WTC11 (cell line): ENCODE measurements around the gene ABHD12. TPM values are rescaled to one million over a fixed set of nuclear protein-coding genes. Genes with fewer than 3 reads are reported as not detected.

ENCODE experiments used
- ATAC-seq: fragments of 200-7000 bp; cut with Tn5 transposase; 2 replicates; pipeline ENCODE4 v1.10.0; 2021; ENCODE audit warnings: mild to moderate bottlenecking, moderate library complexity
- CTCF ChIA-PET: fragments of 300-600 bp; sonication (Branson Sonifier 250); formaldehyde crosslinking; loops from one replicate; lab custom pipeline; 2021; ENCODE audit warnings: antibody characterized with exemption; lab: Charles Lee
- POLR2A ChIA-PET: fragments of 350-600 bp; sonication (Branson Sonifier 250); formaldehyde crosslinking; loops from one replicate; lab custom pipeline; 2021; ENCODE audit warnings: antibody characterized with exemption; lab: Charles Lee
- DNase-seq: peaks from one replicate; pipeline ENCODE4 v3.0.0; 2021; ENCODE audit warnings: low spot score
- H3K27ac Mint-ChIP-seq: 2 replicates; pipeline ENCODE4 v1.8.0; 2021; ENCODE audit warnings: mixed read lengths
- H3K27me3 Mint-ChIP-seq: 2 replicates; pipeline ENCODE4 v1.8.0; 2021; ENCODE audit warnings: low read depth, mild to moderate bottlenecking, moderate library complexity, mixed read lengths
- H3K36me3 Mint-ChIP-seq: 2 replicates; pipeline ENCODE4 v1.8.0; 2021; ENCODE audit warnings: mixed read lengths
- H3K4me1 Mint-ChIP-seq: 2 replicates; pipeline ENCODE4 v1.8.0; 2022; ENCODE audit warnings: mixed read lengths
- H3K4me3 Mint-ChIP-seq: 2 replicates; pipeline ENCODE4 v1.8.0; 2021; ENCODE audit warnings: mild to moderate bottlenecking, moderate library complexity, mixed read lengths
- H3K9me3 Mint-ChIP-seq: 2 replicates; pipeline ENCODE4 v1.8.0; 2021; ENCODE audit warnings: mixed read lengths
- EMX1 ChIP-seq: fragments of 250-450 bp; sonication (Bioruptor Pico); IDR thresholded peaks from 2 replicates; pipeline ENCODE4 v1.8.0; 2021; ENCODE audit warnings: mild to moderate bottlenecking
- ESRRA ChIP-seq: sonication (generic); formaldehyde crosslinking; IDR thresholded peaks from 2 replicates; pipeline ENCODE4 v1.8.1; 2022; ENCODE audit warnings: mild to moderate bottlenecking, missing genetic modification reagents, borderline replicate concordance
- GTF2I ChIP-seq: fragments of 250-450 bp; sonication (Bioruptor Pico); conservative IDR thresholded peaks from 2 replicates; pipeline ENCODE4 v1.4.0; 2021; ENCODE audit warnings: mild to moderate bottlenecking
- HMGA2 ChIP-seq: fragments of 250-450 bp; sonication (Bioruptor Pico); IDR thresholded peaks from 2 replicates; pipeline ENCODE4 v1.4.0; 2021; ENCODE audit warnings: mild to moderate bottlenecking, moderate library complexity
- IRF2 ChIP-seq: sonication (generic); formaldehyde crosslinking; IDR thresholded peaks from 2 replicates; pipeline ENCODE4 v1.8.0; 2022; ENCODE audit warnings: low read depth, missing genetic modification reagents, borderline replicate concordance
- JUN ChIP-seq: sonication (generic); formaldehyde crosslinking; IDR thresholded peaks from 2 replicates; pipeline ENCODE4 v1.8.0; 2023; ENCODE audit warnings: mild to moderate bottlenecking, missing genetic modification reagents
- NFATC4 ChIP-seq: fragments of 250-450 bp; sonication (Bioruptor Pico); IDR thresholded peaks from 2 replicates; pipeline ENCODE4 v1.9.0; 2021; ENCODE audit warnings: mild to moderate bottlenecking
- NFE2L1 ChIP-seq: sonication (generic); formaldehyde crosslinking; IDR thresholded peaks from 2 replicates; pipeline ENCODE4 v1.8.1; 2023; ENCODE audit warnings: missing genetic modification reagents
- NFYB ChIP-seq: sonication (generic); formaldehyde crosslinking; conservative IDR thresholded peaks from 2 replicates; pipeline ENCODE4 v1.8.0; 2022; ENCODE audit warnings: low read depth, missing genetic modification reagents
- SMAD3 ChIP-seq: sonication (generic); formaldehyde crosslinking; IDR thresholded peaks from 2 replicates; pipeline ENCODE4 v1.8.0; 2022; ENCODE audit warnings: missing genetic modification reagents, mild to moderate bottlenecking, borderline replicate concordance
- SOX15 ChIP-seq: fragments of 250-450 bp; sonication (Bioruptor Pico); IDR thresholded peaks from 2 replicates; pipeline ENCODE4 v1.9.0; 2021; ENCODE audit warnings: mild to moderate bottlenecking
- SP1 ChIP-seq: sonication (generic); formaldehyde crosslinking; conservative IDR thresholded peaks from 2 replicates; pipeline ENCODE4 v1.8.1; 2022; ENCODE audit warnings: missing genetic modification reagents
- TCF7 ChIP-seq: sonication (generic); formaldehyde crosslinking; IDR thresholded peaks from 2 replicates; pipeline ENCODE4 v1.8.0; 2022; ENCODE audit warnings: mild to moderate bottlenecking, low read depth, missing genetic modification reagents, moderate library complexity
- TEAD4 ChIP-seq: sonication (generic); formaldehyde crosslinking; IDR thresholded peaks from 2 replicates; pipeline ENCODE4 v1.8.0; 2022; ENCODE audit warnings: mild to moderate bottlenecking, missing genetic modification reagents
- ZNF219 ChIP-seq: sonication (generic); formaldehyde crosslinking; IDR thresholded peaks from 2 replicates; pipeline ENCODE4 v1.8.0; 2023; ENCODE audit warnings: missing genetic modification reagents, mild to moderate bottlenecking, borderline replicate concordance
- ZNF317 ChIP-seq: sonication (generic); formaldehyde crosslinking; IDR thresholded peaks from 2 replicates; pipeline ENCODE4 v1.8.1; 2023; ENCODE audit warnings: low read depth, mild to moderate bottlenecking, moderate library complexity, missing genetic modification reagents, borderline replicate concordance
- total RNA-seq: library from RNA; stranded (reverse); gene quantifications from 3 replicates; pipeline ENCODE4 v1.2.3, GENCODE V29; 2021
- TF ChIP-seq, protein P1 (sequence below): sonication (generic); formaldehyde crosslinking; IDR thresholded peaks from 2 replicates; pipeline ENCODE4 v1.8.1; 2023; ENCODE audit warnings: mild to moderate bottlenecking, missing genetic modification reagents, moderate library complexity
- TF ChIP-seq, protein P2 (sequence below): sonication (generic); formaldehyde crosslinking; IDR thresholded peaks from 2 replicates; pipeline ENCODE4 v1.8.1; 2022; ENCODE audit warnings: mild to moderate bottlenecking, missing genetic modification reagents, moderate library complexity, borderline replicate concordance
- TF ChIP-seq, protein P3 (sequence below): sonication (generic); formaldehyde crosslinking; IDR thresholded peaks from 2 replicates; pipeline ENCODE4 v1.8.0; 2022; ENCODE audit warnings: mild to moderate bottlenecking, missing genetic modification reagents
- TF ChIP-seq, protein P4 (sequence below): sonication (generic); formaldehyde crosslinking; IDR thresholded peaks from 2 replicates; pipeline ENCODE4 v1.8.1; 2023; ENCODE audit warnings: mild to moderate bottlenecking, missing genetic modification reagents, moderate library complexity
- TF ChIP-seq, protein P5 (sequence below): sonication (generic); formaldehyde crosslinking; IDR thresholded peaks from 2 replicates; pipeline ENCODE4 v1.8.0; 2023; ENCODE audit warnings: missing genetic modification reagents
- TF ChIP-seq, protein P6 (sequence below): fragments of 250-450 bp; sonication (Bioruptor Pico); IDR thresholded peaks from 2 replicates; pipeline ENCODE4 v1.9.0; 2021; ENCODE audit warnings: mild to moderate bottlenecking, borderline replicate concordance

The ABHD12 gene
- total RNA-seq, 1 experiment from 2014 or later, result 63.1 TPM

DNA sequence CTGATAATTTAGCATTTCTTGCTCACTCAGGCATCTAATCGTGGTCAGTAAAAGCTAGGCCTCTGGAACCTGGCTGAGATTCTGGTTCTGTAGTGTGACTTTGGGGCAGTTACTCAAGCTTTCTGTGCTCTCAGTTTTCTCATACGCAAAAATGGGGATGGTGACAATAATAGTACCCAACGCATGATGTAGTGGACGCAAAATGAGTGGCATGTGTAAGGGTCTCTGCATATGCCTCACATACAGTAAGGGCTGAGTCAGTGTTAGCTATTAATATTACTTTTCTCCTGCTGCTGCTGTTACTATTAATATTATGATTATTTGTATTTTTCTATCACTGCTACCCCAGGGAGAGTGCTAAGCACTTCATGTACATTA, 17.5 kb upstream of the ABHD12 start:
- ATAC-seq, result no peak
- DNase-seq, result no peak
- Mint-ChIP-seq H3K36me3 (peaks cover 25% of the 10 kb centered on the region), H3K9me3 (peaks cover 16% of the 10 kb centered on the region), H3K27me3 (peaks cover 7% of the 10 kb centered on the region; the same call in 1 of the 2 replicates), H3K27ac (peak overlapping the region; percentile 94), H3K4me3 (peak overlapping the region; percentile 92)
- CTCF ChIA-PET, result interaction anchor here (1.4 to 3.1 kb wide), 5 partner anchors 10 to 113 kb away, joined by 3 to 33 read pairs (median 10); partner anchors contain the start of gene ABHD12
- no peak for TF ChIP-seq SMAD3 (CRISPR knock-in tag)
- TF ChIP-seq, protein P1, sequence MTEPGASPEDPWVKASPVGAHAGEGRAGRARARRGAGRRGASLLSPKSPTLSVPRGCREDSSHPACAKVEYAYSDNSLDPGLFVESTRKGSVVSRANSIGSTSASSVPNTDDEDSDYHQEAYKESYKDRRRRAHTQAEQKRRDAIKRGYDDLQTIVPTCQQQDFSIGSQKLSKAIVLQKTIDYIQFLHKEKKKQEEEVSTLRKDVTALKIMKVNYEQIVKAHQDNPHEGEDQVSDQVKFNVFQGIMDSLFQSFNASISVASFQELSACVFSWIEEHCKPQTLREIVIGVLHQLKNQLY (CRISPR knock-in tag), result no peak
- TF ChIP-seq, all 79 proteins: peak for 0
- H3K4me1 Mint-ChIP-seq, result peaks cover 18% of the 10 kb centered on the region
- POLR2A ChIA-PET, result interaction anchor here (1.1 to 1.7 kb wide), 4 partner anchors 9 to 176 kb away, joined by 3 to 9 read pairs (median 4); no protein-coding TSS in a partner anchor

DNA sequence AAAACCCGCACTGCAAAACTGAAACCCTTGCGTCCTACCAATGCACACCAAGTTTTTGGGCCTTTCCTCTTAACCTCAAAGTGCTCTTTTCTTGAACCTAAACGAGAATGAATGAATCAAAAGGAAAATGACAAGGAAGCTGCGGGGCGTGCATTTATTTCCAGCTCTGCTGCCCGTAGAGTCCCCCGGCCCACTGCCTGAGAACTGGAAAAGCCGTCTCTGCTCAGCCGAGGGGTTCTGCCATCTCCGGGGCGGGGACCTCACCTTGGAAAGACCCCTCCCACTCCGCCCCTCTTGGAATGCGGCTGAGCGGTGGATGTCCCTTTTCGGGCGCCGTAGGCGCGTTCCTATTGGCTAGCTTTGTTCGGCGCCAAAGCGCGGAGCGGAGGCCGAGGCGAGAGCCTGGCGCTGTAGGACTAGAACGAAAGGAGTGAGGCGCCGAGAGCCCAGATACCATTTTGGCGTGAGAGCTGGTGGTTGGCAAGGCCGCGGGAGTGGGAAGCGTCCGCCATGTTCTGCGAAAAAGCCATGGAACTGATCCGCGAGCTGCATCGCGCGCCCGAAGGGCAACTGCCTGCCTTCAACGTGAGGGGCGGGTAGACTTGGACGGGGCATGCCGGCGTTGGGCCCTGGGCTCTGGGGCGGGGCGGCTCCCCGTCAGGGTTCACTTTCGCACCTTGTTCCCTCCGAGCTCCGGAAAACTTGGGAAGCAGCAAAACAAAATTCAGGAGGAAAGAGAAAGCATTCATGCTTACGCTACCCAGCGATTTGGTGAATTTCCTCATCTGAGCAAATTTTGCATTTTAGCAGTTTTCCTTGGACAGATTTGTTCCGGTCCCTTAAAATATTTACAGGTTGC, 16.9 kb upstream of the ABHD12 start, which contains the start of gene GINS1:
Gene GINS1 (plus strand): TSS at position 363 of the 859 bp plus-strand sequence. CDS start 148 bp downstream, at position 511.
- H3K4me3 Mint-ChIP-seq, result peak within 1 kb of the TSS; percentile 92
- peaks cover 9% of the 10 kb centered on the region; the same call in 1 of the 2 replicates for H3K27me3 Mint-ChIP-seq
- peaks cover 18% of the 10 kb centered on the region for H3K4me1 Mint-ChIP-seq
- peaks cover 22% of the 10 kb centered on the region for H3K9me3 Mint-ChIP-seq
- ATAC-seq (peak; percentile 96), DNase-seq (peak; percentile 98)
- H3K27ac Mint-ChIP-seq, result peak within 1 kb of the TSS; percentile 94
- ChIA-PET POLR2A (interaction anchor here (0.6 to 1.7 kb wide), 14 partner anchors 8 to 177 kb away, joined by 3 to 11 read pairs (median 4); partner anchors contain the start of gene ABHD12), CTCF (interaction anchor here (0.8 to 3.1 kb wide), 10 partner anchors 9 to 317 kb away, joined by 3 to 33 read pairs (median 4); partner anchors contain the start of gene ABHD12)
- H3K36me3 Mint-ChIP-seq, result peaks cover 31% of the 10 kb centered on the region
- no peak for TF ChIP-seq ZNF317 (CRISPR knock-in tag)
- TF ChIP-seq ESRRA (CRISPR knock-in tag), result no peak
- TF ChIP-seq TEAD4 (CRISPR knock-in tag), result peak; percentile 95
- TF ChIP-seq, protein P2, sequence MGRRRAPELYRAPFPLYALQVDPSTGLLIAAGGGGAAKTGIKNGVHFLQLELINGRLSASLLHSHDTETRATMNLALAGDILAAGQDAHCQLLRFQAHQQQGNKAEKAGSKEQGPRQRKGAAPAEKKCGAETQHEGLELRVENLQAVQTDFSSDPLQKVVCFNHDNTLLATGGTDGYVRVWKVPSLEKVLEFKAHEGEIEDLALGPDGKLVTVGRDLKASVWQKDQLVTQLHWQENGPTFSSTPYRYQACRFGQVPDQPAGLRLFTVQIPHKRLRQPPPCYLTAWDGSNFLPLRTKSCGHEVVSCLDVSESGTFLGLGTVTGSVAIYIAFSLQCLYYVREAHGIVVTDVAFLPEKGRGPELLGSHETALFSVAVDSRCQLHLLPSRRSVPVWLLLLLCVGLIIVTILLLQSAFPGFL (CRISPR knock-in tag), result peak; percentile 79; the same call in 1 of the 2 replicates
- no peak for TF ChIP-seq IRF2 (CRISPR knock-in tag)
- TF ChIP-seq, protein P3, sequence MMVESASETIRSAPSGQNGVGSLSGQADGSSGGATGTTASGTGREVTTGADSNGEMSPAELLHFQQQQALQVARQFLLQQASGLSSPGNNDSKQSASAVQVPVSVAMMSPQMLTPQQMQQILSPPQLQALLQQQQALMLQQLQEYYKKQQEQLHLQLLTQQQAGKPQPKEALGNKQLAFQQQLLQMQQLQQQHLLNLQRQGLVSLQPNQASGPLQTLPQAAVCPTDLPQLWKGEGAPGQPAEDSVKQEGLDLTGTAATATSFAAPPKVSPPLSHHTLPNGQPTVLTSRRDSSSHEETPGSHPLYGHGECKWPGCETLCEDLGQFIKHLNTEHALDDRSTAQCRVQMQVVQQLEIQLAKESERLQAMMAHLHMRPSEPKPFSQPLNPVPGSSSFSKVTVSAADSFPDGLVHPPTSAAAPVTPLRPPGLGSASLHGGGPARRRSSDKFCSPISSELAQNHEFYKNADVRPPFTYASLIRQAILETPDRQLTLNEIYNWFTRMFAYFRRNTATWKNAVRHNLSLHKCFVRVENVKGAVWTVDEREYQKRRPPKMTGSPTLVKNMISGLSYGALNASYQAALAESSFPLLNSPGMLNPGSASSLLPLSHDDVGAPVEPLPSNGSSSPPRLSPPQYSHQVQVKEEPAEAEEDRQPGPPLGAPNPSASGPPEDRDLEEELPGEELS (CRISPR knock-in tag), result peak; percentile 75
- peak; percentile 68 for TF ChIP-seq NFYB (CRISPR knock-in tag)
- TF ChIP-seq SOX15, result no peak
- TF ChIP-seq HMGA2 (CRISPR knock-in tag), result no peak
- TF ChIP-seq, protein P4, sequence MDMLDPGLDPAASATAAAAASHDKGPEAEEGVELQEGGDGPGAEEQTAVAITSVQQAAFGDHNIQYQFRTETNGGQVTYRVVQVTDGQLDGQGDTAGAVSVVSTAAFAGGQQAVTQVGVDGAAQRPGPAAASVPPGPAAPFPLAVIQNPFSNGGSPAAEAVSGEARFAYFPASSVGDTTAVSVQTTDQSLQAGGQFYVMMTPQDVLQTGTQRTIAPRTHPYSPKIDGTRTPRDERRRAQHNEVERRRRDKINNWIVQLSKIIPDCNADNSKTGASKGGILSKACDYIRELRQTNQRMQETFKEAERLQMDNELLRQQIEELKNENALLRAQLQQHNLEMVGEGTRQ (CRISPR knock-in tag), result peak; percentile 47; the same call in 1 of the 2 replicates
- no peak for TF ChIP-seq TCF7 (CRISPR knock-in tag)
- TF ChIP-seq NFATC4 (CRISPR knock-in tag), result no peak
- no peak for TF ChIP-seq GTF2I
- TF ChIP-seq EMX1 (CRISPR knock-in tag), result no peak
- TF ChIP-seq NFE2L1 (CRISPR knock-in tag), result no peak
- TF ChIP-seq, protein P5, sequence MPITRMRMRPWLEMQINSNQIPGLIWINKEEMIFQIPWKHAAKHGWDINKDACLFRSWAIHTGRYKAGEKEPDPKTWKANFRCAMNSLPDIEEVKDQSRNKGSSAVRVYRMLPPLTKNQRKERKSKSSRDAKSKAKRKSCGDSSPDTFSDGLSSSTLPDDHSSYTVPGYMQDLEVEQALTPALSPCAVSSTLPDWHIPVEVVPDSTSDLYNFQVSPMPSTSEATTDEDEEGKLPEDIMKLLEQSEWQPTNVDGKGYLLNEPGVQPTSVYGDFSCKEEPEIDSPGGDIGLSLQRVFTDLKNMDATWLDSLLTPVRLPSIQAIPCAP, result no peak
- peak; percentile 95 for TF ChIP-seq SP1 (CRISPR knock-in tag)
- TF ChIP-seq, protein P1 (CRISPR knock-in tag), result no peak
- peak; percentile 69; the same call in 1 of the 2 replicates for TF ChIP-seq JUN (CRISPR knock-in tag)
- TF ChIP-seq, protein P6, sequence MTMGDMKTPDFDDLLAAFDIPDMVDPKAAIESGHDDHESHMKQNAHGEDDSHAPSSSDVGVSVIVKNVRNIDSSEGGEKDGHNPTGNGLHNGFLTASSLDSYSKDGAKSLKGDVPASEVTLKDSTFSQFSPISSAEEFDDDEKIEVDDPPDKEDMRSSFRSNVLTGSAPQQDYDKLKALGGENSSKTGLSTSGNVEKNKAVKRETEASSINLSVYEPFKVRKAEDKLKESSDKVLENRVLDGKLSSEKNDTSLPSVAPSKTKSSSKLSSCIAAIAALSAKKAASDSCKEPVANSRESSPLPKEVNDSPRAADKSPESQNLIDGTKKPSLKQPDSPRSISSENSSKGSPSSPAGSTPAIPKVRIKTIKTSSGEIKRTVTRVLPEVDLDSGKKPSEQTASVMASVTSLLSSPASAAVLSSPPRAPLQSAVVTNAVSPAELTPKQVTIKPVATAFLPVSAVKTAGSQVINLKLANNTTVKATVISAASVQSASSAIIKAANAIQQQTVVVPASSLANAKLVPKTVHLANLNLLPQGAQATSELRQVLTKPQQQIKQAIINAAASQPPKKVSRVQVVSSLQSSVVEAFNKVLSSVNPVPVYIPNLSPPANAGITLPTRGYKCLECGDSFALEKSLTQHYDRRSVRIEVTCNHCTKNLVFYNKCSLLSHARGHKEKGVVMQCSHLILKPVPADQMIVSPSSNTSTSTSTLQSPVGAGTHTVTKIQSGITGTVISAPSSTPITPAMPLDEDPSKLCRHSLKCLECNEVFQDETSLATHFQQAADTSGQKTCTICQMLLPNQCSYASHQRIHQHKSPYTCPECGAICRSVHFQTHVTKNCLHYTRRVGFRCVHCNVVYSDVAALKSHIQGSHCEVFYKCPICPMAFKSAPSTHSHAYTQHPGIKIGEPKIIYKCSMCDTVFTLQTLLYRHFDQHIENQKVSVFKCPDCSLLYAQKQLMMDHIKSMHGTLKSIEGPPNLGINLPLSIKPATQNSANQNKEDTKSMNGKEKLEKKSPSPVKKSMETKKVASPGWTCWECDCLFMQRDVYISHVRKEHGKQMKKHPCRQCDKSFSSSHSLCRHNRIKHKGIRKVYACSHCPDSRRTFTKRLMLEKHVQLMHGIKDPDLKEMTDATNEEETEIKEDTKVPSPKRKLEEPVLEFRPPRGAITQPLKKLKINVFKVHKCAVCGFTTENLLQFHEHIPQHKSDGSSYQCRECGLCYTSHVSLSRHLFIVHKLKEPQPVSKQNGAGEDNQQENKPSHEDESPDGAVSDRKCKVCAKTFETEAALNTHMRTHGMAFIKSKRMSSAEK (CRISPR knock-in tag), result no peak
- no peak for TF ChIP-seq ZNF219 (CRISPR knock-in tag)
